ENCODE data around the gene LRRN3. TPM values are rescaled to one million over a fixed set of nuclear protein-coding genes. Genes with fewer than 3 reads are reported as not detected.

The LRRN3 gene
- total and polyA plus RNA-seq, 10 of the 15 experiments (the other 5 are each of a cell fraction or from before 2014, with no cell fraction given): 0.02 to 0.24 (median 0.11) TPM; not detected in 3

GRCh38 chr7:111101856-111102646 lies 11.1 kb downstream of the LRRN3 start:
- ChIA-PET SMC1A (ENCODE audit: uncharacterized antibody, unreplicated experiment) (interaction anchor here (1.2 kb wide), 2 partner anchors 9 to 19 kb away, joined by 3 to 8 read pairs; no protein-coding TSS in a partner anchor), CTCF (interaction anchor here (0.8 to 1.1 kb wide), 2 partner anchors 10 to 26 kb away, joined by 3 to 4 read pairs; no protein-coding TSS in a partner anchor), RAD21 (ENCODE audit: unreplicated experiment) (no interaction called here), POLR2A (no interaction called here)
- no peak for DNase-seq (ENCODE audit: low read depth, low spot score)
- WGBS (ENCODE audit: insufficient coverage, insufficient replicate concordance, low lambda C conversion rate, missing lambda C conversion rate): 94% methylated on average over 1 of the region's 1 CpG
- intact Hi-C loops (cut with micrococcal nuclease; ENCODE audit: unreplicated experiment): loop anchor here (10.0 kb wide), 1 partner anchor 657 kb away; no protein-coding TSS in a partner anchor
- no peak for TF ChIP-seq ZNF274 (IDR thresholded peaks at IDR 0.05; ENCODE audit: insufficient read depth, insufficient read length)
- TF ChIP-seq, protein P1, sequence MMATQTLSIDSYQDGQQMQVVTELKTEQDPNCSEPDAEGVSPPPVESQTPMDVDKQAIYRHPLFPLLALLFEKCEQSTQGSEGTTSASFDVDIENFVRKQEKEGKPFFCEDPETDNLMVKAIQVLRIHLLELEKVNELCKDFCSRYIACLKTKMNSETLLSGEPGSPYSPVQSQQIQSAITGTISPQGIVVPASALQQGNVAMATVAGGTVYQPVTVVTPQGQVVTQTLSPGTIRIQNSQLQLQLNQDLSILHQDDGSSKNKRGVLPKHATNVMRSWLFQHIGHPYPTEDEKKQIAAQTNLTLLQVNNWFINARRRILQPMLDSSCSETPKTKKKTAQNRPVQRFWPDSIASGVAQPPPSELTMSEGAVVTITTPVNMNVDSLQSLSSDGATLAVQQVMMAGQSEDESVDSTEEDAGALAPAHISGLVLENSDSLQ (IDR thresholded peaks at IDR 0.05): no peak
- TF ChIP-seq, protein P2, sequence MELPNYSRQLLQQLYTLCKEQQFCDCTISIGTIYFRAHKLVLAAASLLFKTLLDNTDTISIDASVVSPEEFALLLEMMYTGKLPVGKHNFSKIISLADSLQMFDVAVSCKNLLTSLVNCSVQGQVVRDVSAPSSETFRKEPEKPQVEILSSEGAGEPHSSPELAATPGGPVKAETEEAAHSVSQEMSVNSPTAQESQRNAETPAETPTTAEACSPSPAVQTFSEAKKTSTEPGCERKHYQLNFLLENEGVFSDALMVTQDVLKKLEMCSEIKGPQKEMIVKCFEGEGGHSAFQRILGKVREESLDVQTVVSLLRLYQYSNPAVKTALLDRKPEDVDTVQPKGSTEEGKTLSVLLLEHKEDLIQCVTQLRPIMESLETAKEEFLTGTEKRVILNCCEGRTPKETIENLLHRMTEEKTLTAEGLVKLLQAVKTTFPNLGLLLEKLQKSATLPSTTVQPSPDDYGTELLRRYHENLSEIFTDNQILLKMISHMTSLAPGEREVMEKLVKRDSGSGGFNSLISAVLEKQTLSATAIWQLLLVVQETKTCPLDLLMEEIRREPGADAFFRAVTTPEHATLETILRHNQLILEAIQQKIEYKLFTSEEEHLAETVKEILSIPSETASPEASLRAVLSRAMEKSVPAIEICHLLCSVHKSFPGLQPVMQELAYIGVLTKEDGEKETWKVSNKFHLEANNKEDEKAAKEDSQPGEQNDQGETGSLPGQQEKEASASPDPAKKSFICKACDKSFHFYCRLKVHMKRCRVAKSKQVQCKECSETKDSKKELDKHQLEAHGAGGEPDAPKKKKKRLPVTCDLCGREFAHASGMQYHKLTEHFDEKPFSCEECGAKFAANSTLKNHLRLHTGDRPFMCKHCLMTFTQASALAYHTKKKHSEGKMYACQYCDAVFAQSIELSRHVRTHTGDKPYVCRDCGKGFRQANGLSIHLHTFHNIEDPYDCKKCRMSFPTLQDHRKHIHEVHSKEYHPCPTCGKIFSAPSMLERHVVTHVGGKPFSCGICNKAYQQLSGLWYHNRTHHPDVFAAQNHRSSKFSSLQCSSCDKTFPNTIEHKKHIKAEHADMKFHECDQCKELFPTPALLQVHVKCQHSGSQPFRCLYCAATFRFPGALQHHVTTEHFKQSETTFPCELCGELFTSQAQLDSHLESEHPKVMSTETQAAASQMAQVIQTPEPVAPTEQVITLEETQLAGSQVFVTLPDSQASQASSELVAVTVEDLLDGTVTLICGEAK (IDR thresholded peaks at IDR 0.05; ENCODE audit: borderline replicate concordance): no peak
- TF ChIP-seq SUZ12 (IDR thresholded peaks at IDR 0.05; ENCODE audit: unreplicated experiment): no peak
- no peak for TF ChIP-seq RAD21 (IDR thresholded peaks at IDR 0.05; ENCODE audit: insufficient read depth, low read depth, low read length)
- in situ Hi-C loops (cut with MboI): no loop called here
- no peak for FAIRE-seq
- Histone ChIP-seq H4K20me1 (ENCODE audit: control insufficient read depth, insufficient read depth) (no peaks in the 10 kb centered on the region), H3K4me2 (ENCODE audit: control insufficient read depth, insufficient read depth) (no peak overlapping the region), H3K9ac (ENCODE audit: control insufficient read depth, insufficient read depth, low read length) (no peak overlapping the region), H3K4me3 (no peak overlapping the region), H3K27me3 (replicated peaks in 1 of 2; ENCODE audit: control insufficient read depth in 2 of 2, insufficient read depth in 2 of 2, low read length in 1 of 2) (no peaks in the 10 kb centered on the region), H3K4me1 (ENCODE audit: control insufficient read depth, insufficient read depth, low read length) (peaks cover 11% of the 10 kb centered on the region), H3K9me3 (replicated peaks; ENCODE audit: control insufficient read depth, insufficient read depth, low read length) (no peaks in the 10 kb centered on the region; the same call in 1 of the 3 replicates), H3K27ac (ENCODE audit: control insufficient read depth, insufficient read depth) (no peak overlapping the region), H3K79me2 (ENCODE audit: control insufficient read depth, insufficient read depth, low read length) (no peaks in the 10 kb centered on the region), H3K36me3 (ENCODE audit: control insufficient read depth in 2 of 2, insufficient read depth in 2 of 2, low read length in 1 of 2) (no peaks in the 10 kb centered on the region), H2AFZ (ENCODE audit: control insufficient read depth, low read depth, low read length) (no peak overlapping the region)
- ATAC-seq: no peak
- no TSS peak for BruUV-seq (replicated peaks)

Data from GM12878 (cell line).